Measurements from ENCODE around the gene PLCB1.

DNA sequence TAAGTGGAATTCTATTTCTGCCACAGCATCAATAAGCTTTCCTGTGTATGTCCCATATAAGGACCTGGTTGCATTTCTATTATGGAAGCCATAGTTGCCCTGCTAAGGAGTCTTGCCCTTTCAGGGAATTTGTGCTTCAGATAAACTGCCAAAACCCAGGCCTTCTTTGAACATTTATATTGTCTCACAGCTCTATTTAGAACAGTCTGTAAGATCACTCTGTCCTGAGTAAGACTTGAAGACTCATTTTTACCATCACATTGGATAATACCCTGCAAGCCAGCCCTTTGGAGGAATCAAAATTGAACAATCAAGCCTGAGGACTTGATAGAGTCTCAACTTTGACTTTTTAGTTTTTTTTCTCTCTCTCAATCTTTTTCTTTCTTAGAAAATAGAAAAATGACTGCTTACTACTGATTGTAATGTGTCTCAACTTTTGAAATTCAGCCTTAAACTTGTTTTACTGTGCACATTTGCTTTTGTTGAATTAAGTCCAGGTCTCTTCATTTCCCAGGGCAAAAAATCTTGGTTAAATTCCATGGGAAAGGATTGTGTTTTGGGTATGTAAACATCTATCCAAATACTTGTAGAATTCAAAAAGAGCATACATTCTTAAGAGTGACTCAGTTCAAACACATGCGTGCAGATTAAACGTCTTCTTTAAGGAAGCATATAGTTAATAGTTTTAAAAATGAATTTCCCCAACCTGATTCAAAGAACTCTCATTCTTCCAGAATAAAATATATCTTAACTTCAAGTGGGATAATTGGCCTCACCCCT lies 91.2 kb downstream of the PLCB1 start:
- TF ChIP-seq, protein P1, sequence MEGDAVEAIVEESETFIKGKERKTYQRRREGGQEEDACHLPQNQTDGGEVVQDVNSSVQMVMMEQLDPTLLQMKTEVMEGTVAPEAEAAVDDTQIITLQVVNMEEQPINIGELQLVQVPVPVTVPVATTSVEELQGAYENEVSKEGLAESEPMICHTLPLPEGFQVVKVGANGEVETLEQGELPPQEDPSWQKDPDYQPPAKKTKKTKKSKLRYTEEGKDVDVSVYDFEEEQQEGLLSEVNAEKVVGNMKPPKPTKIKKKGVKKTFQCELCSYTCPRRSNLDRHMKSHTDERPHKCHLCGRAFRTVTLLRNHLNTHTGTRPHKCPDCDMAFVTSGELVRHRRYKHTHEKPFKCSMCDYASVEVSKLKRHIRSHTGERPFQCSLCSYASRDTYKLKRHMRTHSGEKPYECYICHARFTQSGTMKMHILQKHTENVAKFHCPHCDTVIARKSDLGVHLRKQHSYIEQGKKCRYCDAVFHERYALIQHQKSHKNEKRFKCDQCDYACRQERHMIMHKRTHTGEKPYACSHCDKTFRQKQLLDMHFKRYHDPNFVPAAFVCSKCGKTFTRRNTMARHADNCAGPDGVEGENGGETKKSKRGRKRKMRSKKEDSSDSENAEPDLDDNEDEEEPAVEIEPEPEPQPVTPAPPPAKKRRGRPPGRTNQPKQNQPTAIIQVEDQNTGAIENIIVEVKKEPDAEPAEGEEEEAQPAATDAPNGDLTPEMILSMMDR (IDR thresholded peaks at IDR 0.05) = no peak
- no peak for TF ChIP-seq POLR2A (IDR thresholded peaks at IDR 0.05)

All from uterus (tissue), 2 donors.